ENCODE results near the gene ERP27. TPM values are rescaled to one million over a fixed set of nuclear protein-coding genes. Genes with fewer than 3 reads are reported as not detected.
A peak's percentile ranks its signal among the peaks of the same experiment; 100 is the strongest.

Gene ERP27
- polyA plus RNA-seq, 2 of the 4 experiments (the other 2 are of a cell fraction) = 0.09 to 0.28 TPM

DNA sequence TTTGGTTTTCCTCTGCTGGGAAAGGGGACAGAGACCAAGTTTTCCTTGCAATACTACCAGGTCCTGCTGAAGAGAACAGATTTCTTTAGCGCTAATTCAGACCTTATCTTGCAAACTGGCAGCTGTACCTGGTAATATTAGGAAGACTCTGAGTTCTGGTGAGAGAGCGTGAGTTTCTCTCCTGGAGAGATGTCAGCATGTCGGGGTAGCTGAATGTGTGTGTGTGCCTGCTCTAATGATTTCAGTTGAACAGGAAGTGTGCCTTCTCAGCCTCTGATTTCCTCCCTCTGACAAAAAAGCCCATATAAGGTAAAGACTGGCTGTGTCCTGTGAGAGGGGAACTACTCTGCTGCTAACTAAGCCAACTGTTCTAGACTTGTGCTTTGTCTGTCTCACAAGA is 10.3 kb upstream of the ERP27 start:
- Histone ChIP-seq H3K27ac (no peak overlapping the region), H3K4me2 (no peak overlapping the region), H3K4me1 (peaks cover 47% of the 10 kb centered on the region), H3K9me3 (no peaks in the 10 kb centered on the region), H3K4me3 (no peak overlapping the region)
- peak in 1 of 2 experiments; percentile 43; a peak in 1 of 6 replicates for ATAC-seq
- DNase-seq (ENCODE audit: low read depth in 1 of 2, low spot score in 1 of 2) = peak in 1 of 2 experiments; percentile 44
- WGBS (ENCODE audit: missing lambda C conversion rate) = 75% methylated on average over 3 of the region's 3 CpGs
- TF ChIP-seq CEBPB (IDR thresholded peaks at IDR 0.05) (no peak), MAFK (IDR thresholded peaks at IDR 0.05; ENCODE audit: partially characterized antibody) (no peak), EP300 (IDR thresholded peaks at IDR 0.05) (no peak), CBX2 (IDR thresholded peaks at IDR 0.05; ENCODE audit: borderline replicate concordance, low read depth) (no peak), HEYL (CRISPR knock-in tag; IDR thresholded peaks at IDR 0.05) (no peak), EHMT2 (IDR thresholded peaks at IDR 0.05; ENCODE audit: low read depth) (no peak), TFCP2L1 (CRISPR knock-in tag; IDR thresholded peaks at IDR 0.05) (no peak), JUN (IDR thresholded peaks at IDR 0.05) (no peak), FOSB (CRISPR knock-in tag; IDR thresholded peaks at IDR 0.05) (no peak), ZSCAN20 (CRISPR knock-in tag; IDR thresholded peaks at IDR 0.05) (no peak), FOXS1 (CRISPR knock-in tag; IDR thresholded peaks at IDR 0.05) (no peak), ZFP36 (IDR thresholded peaks at IDR 0.05; ENCODE audit: borderline replicate concordance, partially characterized antibody) (no peak)
- TF ChIP-seq, protein P1, sequence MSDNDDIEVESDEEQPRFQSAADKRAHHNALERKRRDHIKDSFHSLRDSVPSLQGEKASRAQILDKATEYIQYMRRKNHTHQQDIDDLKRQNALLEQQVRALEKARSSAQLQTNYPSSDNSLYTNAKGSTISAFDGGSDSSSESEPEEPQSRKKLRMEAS (IDR thresholded peaks at IDR 0.05) = no peak
- TF ChIP-seq, protein P2, sequence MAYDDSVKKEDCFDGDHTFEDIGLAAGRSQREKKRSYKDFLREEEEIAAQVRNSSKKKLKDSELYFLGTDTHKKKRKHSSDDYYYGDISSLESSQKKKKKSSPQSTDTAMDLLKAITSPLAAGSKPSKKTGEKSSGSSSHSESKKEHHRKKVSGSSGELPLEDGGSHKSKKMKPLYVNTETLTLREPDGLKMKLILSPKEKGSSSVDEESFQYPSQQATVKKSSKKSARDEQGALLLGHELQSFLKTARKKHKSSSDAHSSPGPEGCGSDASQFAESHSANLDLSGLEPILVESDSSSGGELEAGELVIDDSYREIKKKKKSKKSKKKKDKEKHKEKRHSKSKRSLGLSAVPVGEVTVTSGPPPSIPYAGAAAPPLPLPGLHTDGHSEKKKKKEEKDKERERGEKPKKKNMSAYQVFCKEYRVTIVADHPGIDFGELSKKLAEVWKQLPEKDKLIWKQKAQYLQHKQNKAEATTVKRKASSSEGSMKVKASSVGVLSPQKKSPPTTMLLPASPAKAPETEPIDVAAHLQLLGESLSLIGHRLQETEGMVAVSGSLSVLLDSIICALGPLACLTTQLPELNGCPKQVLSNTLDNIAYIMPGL (CRISPR knock-in tag; IDR thresholded peaks at IDR 0.05; ENCODE audit: borderline replicate concordance) = no peak
- ChIA-PET POLR2A (no interaction called here), CTCF (interaction anchor here (0.7 to 1.4 kb wide), 4 partner anchors 9 to 47 kb away, joined by 3 to 4 read pairs (median 3); no protein-coding TSS in a partner anchor)
- FAIRE-seq = no peak

DNA sequence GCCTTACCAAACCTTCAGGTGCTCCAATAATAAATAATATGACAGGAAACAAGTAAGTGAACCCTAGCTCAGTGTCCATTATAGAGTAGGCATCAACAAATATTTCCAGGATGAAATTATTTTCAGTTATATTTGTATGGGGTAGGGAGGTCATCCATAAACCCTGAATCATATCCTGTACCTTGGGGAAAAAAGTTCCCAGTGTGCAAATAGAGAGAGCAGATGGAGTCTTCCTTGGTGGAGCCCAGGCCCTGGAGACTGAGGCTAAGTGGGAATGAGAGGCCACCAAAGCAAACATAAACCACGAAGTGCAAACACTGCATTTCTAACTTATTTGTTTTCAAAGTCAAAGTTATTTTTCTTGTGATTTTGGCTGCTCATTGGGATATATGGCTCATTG is 8.5 kb upstream of the ERP27 start:
- TF ChIP-seq CEBPB (IDR thresholded peaks at IDR 0.05) (no peak), JUNB (IDR thresholded peaks at IDR 0.05) (no peak), EHF (CRISPR knock-in tag; IDR thresholded peaks at IDR 0.05) (no peak), ESRRA (IDR thresholded peaks at IDR 0.05; ENCODE audit: borderline replicate concordance, low read length) (no peak), ZSCAN20 (CRISPR knock-in tag; IDR thresholded peaks at IDR 0.05) (no peak), RAD21 (conservative IDR thresholded peaks at IDR 0.05 in 1 of 2, IDR thresholded peaks at IDR 0.05 in 1 of 2) (no peak), HEYL (CRISPR knock-in tag; IDR thresholded peaks at IDR 0.05) (no peak), FOSB (CRISPR knock-in tag; IDR thresholded peaks at IDR 0.05) (no peak), NR3C1 (IDR thresholded peaks at IDR 0.05) (no peak), MYC (IDR thresholded peaks at IDR 0.05; ENCODE audit: borderline replicate concordance, low read length) (no peak), MAFK (IDR thresholded peaks at IDR 0.05; ENCODE audit: partially characterized antibody) (no peak), RARB (CRISPR knock-in tag; IDR thresholded peaks at IDR 0.05) (no peak), GATA3 (IDR thresholded peaks at IDR 0.05; ENCODE audit: borderline replicate concordance) (no peak), HDAC2 (IDR thresholded peaks at IDR 0.05) (no peak), SMC3 (IDR thresholded peaks at IDR 0.05) (no peak)
- TF ChIP-seq, protein P1 (IDR thresholded peaks at IDR 0.05) = no peak
- TF ChIP-seq, protein P3, sequence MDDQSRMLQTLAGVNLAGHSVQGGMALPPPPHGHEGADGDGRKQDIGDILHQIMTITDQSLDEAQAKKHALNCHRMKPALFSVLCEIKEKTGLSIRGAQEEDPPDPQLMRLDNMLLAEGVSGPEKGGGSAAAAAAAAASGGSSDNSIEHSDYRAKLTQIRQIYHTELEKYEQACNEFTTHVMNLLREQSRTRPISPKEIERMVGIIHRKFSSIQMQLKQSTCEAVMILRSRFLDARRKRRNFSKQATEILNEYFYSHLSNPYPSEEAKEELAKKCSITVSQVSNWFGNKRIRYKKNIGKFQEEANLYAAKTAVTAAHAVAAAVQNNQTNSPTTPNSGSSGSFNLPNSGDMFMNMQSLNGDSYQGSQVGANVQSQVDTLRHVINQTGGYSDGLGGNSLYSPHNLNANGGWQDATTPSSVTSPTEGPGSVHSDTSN (IDR thresholded peaks at IDR 0.05) = no peak
- WGBS (ENCODE audit: missing lambda C conversion rate) = 0% methylated on average over 1 of the region's 1 CpG
- H3K4me3 ChIP-seq = no peak overlapping the region
- H3K4me2 ChIP-seq = peak overlapping the region; percentile 36; the same call in 2 of the 3 replicates
- no peaks in the 10 kb centered on the region for H3K9me3 ChIP-seq
- H3K27ac ChIP-seq = no peak overlapping the region
- peaks cover 38% of the 10 kb centered on the region; the same call in 2 of the 3 replicates for H3K4me1 ChIP-seq
- DNase-seq (ENCODE audit: low read depth in 1 of 2, low spot score in 1 of 2) (peak in 1 of 2 experiments; percentile 26), FAIRE-seq (no peak), ATAC-seq (peak in 1 of 2 experiments; percentile 47; a peak in 2 of 6 replicates)
- ChIA-PET CTCF (no interaction called here), POLR2A (no interaction called here)

Measured in A549 (cell line).